H9 (cell line): ENCODE results near the gene DMD. TPM values are rescaled to one million over a fixed set of nuclear protein-coding genes. Genes with fewer than 3 reads are reported as not detected.

Experiments used
- DNase-seq: peaks from one replicate; pipeline ENCODE4 v3.0.0-alpha.2; 2017
- H2AFZ ChIP-seq: one replicate; pipeline ENCODE4 v1.6.1; 2013; ENCODE audit warnings: mild to moderate bottlenecking, low read length, control low read depth, moderate library complexity
- H2AK5ac ChIP-seq: 2 replicates; pipeline ENCODE4 v1.6.1; 2013; ENCODE audit warnings: low read length, control low read depth, mixed read lengths; ENCODE audit not compliant: insufficient read length
- H2BK120ac ChIP-seq: one replicate; pipeline ENCODE4 v1.6.1; 2013; ENCODE audit warnings: low read depth, mild to moderate bottlenecking, low read length, control low read depth, inconsistent platforms; ENCODE audit not compliant: poor library complexity, severe bottlenecking
- H2BK12ac ChIP-seq: 2 replicates; pipeline ENCODE4 v1.6.1; 2013; ENCODE audit warnings: low read length, control low read depth, mixed read lengths, low read depth; ENCODE audit not compliant: insufficient read length
- H2BK15ac ChIP-seq: 2 replicates; pipeline ENCODE4 v1.6.1; 2013; ENCODE audit warnings: low read depth, low read length, control low read depth
- H2BK20ac ChIP-seq: one replicate; pipeline ENCODE4 v1.6.1; 2013; ENCODE audit warnings: low read depth, mild to moderate bottlenecking, low read length, control low read depth, inconsistent platforms; ENCODE audit not compliant: poor library complexity, severe bottlenecking
- H2BK5ac ChIP-seq: 2 replicates; pipeline ENCODE4 v1.6.1; 2013; ENCODE audit warnings: low read length, control low read depth, mixed read lengths; ENCODE audit not compliant: insufficient read length
- H3K14ac ChIP-seq: 2 replicates; pipeline ENCODE4 v1.6.1; 2013; ENCODE audit warnings: low read length, control low read depth; ENCODE audit not compliant: insufficient read depth
- H3K18ac ChIP-seq: 2 replicates; pipeline ENCODE4 v1.6.1; 2013; ENCODE audit warnings: low read depth, mild to moderate bottlenecking, mixed read lengths, low read length, control low read depth; ENCODE audit not compliant: insufficient read length
- H3K23ac ChIP-seq: 2 replicates; pipeline ENCODE4 v1.6.1; 2013; ENCODE audit warnings: low read length, control low read depth, mixed read lengths, low read depth; ENCODE audit not compliant: insufficient read length
- H3K23me2 ChIP-seq: 2 replicates; pipeline ENCODE4 v1.6.1; 2013; ENCODE audit warnings: low read depth, mild to moderate bottlenecking, mixed read lengths, low read length, control low read depth; ENCODE audit not compliant: insufficient read length, poor library complexity, severe bottlenecking
- H3K27ac ChIP-seq: 2 replicates; pipeline ENCODE4 v1.5.1; 2013; ENCODE audit warnings: low read length, control low read depth, mixed read lengths, low read depth; ENCODE audit not compliant: insufficient read length
- H3K27me3 ChIP-seq: 2 replicates; pipeline ENCODE4 v1.6.1; 2013; ENCODE audit warnings: low read length, control low read depth, inconsistent platforms; ENCODE audit not compliant: insufficient read depth
- H3K4ac ChIP-seq: 2 replicates; pipeline ENCODE4 v1.6.1; 2013; ENCODE audit warnings: low read depth, mild to moderate bottlenecking, control low read depth, inconsistent platforms, low read length, moderate library complexity
- H3K4me1 ChIP-seq: 2 replicates; pipeline ENCODE4 v1.6.1; 2013; ENCODE audit warnings: low read length, control low read depth, inconsistent platforms; ENCODE audit not compliant: insufficient read depth
- H3K4me2 ChIP-seq: 2 replicates; pipeline ENCODE4 v1.6.1; 2013; ENCODE audit warnings: low read length, control low read depth, mixed read lengths; ENCODE audit not compliant: insufficient read length, insufficient read depth
- H3K56ac ChIP-seq: 2 replicates; pipeline ENCODE4 v1.6.1; 2013; ENCODE audit warnings: low read depth, mild to moderate bottlenecking, mixed read lengths, low read length, control low read depth; ENCODE audit not compliant: insufficient read length
- H3K79me1 ChIP-seq: 2 replicates; pipeline ENCODE4 v1.6.1; 2013; ENCODE audit warnings: low read depth, mild to moderate bottlenecking, moderate library complexity, low read length, control low read depth, inconsistent platforms; ENCODE audit not compliant: insufficient read depth, poor library complexity, severe bottlenecking
- H3K79me2 ChIP-seq: 2 replicates; pipeline ENCODE4 v1.6.1; 2013; ENCODE audit warnings: low read length, control low read depth, inconsistent platforms; ENCODE audit not compliant: insufficient read depth
- H3K9ac ChIP-seq: 2 replicates; pipeline ENCODE4 v1.6.1; 2013; ENCODE audit warnings: low read length, control low read depth, mixed read lengths; ENCODE audit not compliant: insufficient read length; ENCODE audit errors: extremely low read depth
- H3K9me3 ChIP-seq: one replicate; pipeline ENCODE4 v1.6.1; 2013; ENCODE audit warnings: low read depth, low read length, inconsistent platforms; ENCODE audit not compliant: control insufficient read depth
- H3T11ph ChIP-seq: one replicate; pipeline ENCODE4 v1.6.1; 2013; ENCODE audit warnings: mild to moderate bottlenecking, low read length, control low read depth, inconsistent platforms
- H4K20me1 ChIP-seq: one replicate; pipeline ENCODE4 v1.6.1; 2013; ENCODE audit not compliant: control insufficient read depth, insufficient read length, insufficient read depth
- H4K5ac ChIP-seq: 2 replicates; pipeline ENCODE4 v1.6.1; 2013; ENCODE audit warnings: low read depth, mild to moderate bottlenecking, mixed read lengths, low read length, control low read depth; ENCODE audit not compliant: insufficient read length
- H4K8ac ChIP-seq: replicated peaks from 2 replicates; pipeline ENCODE4 v1.6.1; 2013; ENCODE audit warnings: low read length, control low read depth, mixed read lengths, low read depth; ENCODE audit not compliant: insufficient read length
- H4K91ac ChIP-seq: 2 replicates; pipeline ENCODE4 v1.6.1; 2013; ENCODE audit warnings: low read depth, mild to moderate bottlenecking, moderate library complexity, mixed read lengths, low read length, control low read depth; ENCODE audit not compliant: insufficient read length
- H3K27ac Mint-ChIP-seq, 3 experiments: 2 replicates in 2 of 3; 3 replicates in 1 of 3; pipeline ENCODE4 v1.8.0; 2020 to 2021; ENCODE audit warnings: mixed read lengths in 3 of 3, mild to moderate bottlenecking in 1 of 3, moderate library complexity in 1 of 3
- H3K27me3 Mint-ChIP-seq: 2 replicates; pipeline ENCODE4 v1.8.0; 2021; ENCODE audit warnings: low read depth, mild to moderate bottlenecking, moderate library complexity, mixed read lengths
- H3K36me3 Mint-ChIP-seq, 3 experiments: 2 replicates in 2 of 3; 3 replicates in 1 of 3; pipeline ENCODE4 v1.8.0; 2020 to 2021; ENCODE audit warnings: low read depth in 3 of 3, mixed read lengths in 3 of 3; ENCODE audit not compliant: insufficient read depth in 1 of 3
- H3K4me1 Mint-ChIP-seq, 2 experiments: 2 replicates each; pipeline ENCODE4 v1.8.0; 2020; ENCODE audit warnings: mixed read lengths in 2 of 2
- H3K4me3 Mint-ChIP-seq, 2 experiments: 2 replicates in 1 of 2; 3 replicates in 1 of 2; pipeline ENCODE4 v1.8.0; 2020 to 2021; ENCODE audit warnings: mild to moderate bottlenecking in 2 of 2, mixed read lengths in 2 of 2, moderate library complexity in 1 of 2
- H3K9me3 Mint-ChIP-seq, 2 experiments: 2 replicates in 1 of 2; 3 replicates in 1 of 2; pipeline ENCODE4 v1.8.0; 2020; ENCODE audit warnings: mild to moderate bottlenecking in 2 of 2, mixed read lengths in 2 of 2, moderate library complexity in 1 of 2
- CTCF ChIP-seq: fragments of 200-600 bp; sonication (generic); conservative IDR thresholded peaks from 3 replicates; pipeline ENCODE4 v1.8.0; 2021; ENCODE audit warnings: antibody characterized with exemption, mild to moderate bottlenecking
- WGBS: extraction: QIAGEN DNeasy Blood & Tissue Kit; methylation state at CpG from one replicate; pipeline ENCODE4 v1.1.7; 2013; ENCODE audit warnings: missing lambda C conversion rate, low lambda C conversion rate, mixed read lengths; ENCODE audit not compliant: insufficient read length; ENCODE audit errors: extremely low coverage; 5-methylcytosine and 5-hydroxymethylcytosine counted together
- total RNA-seq: library from RNA; stranded (reverse); gene quantifications from 2 replicates; pipeline ENCODE4 v1.2.1, GENCODE V29; 2021

The DMD gene
- total RNA-seq, 1 experiment from 2014 or later = 3.8 TPM

GRCh38 chrX:33132569-33132968 lies 78.8 kb downstream of the DMD start:
- no peaks in the 10 kb centered on the region for H3K27me3 Mint-ChIP-seq
- H3K4me3 Mint-ChIP-seq = no peak overlapping the region

More at GRCh38 chrX:33132569-33132968, 78.8 kb downstream of the DMD start:
- Histone ChIP-seq H3K23me2 (no peaks in the 10 kb centered on the region), H3K79me2 (no peaks in the 10 kb centered on the region), H4K8ac (no peak overlapping the region), H2BK15ac (no peak overlapping the region), H3K23ac (no peak overlapping the region), H2BK120ac (no peak overlapping the region), H3T11ph (no peak overlapping the region), H4K5ac (no peak overlapping the region), H3K18ac (no peak overlapping the region), H2BK5ac (no peak overlapping the region), H4K20me1 (no peaks in the 10 kb centered on the region), H2AK5ac (no peak overlapping the region), H3K4me1 (no peaks in the 10 kb centered on the region), H4K91ac (no peak overlapping the region), H3K27me3 (no peaks in the 10 kb centered on the region), H3K27ac (no peak overlapping the region), H3K4ac (no peak overlapping the region), H3K56ac (no peak overlapping the region), H2AFZ (no peak overlapping the region), H3K9ac (no peak overlapping the region), H3K4me2 (no peak overlapping the region), H3K9me3 (no peaks in the 10 kb centered on the region), H2BK12ac (no peak overlapping the region), H3K14ac (no peak overlapping the region), H2BK20ac (no peak overlapping the region), H3K79me1 (no peaks in the 10 kb centered on the region)
- Mint-ChIP-seq H3K4me1 (peaks cover 16% of the 10 kb centered on the region in 2 experiments), H3K27ac (no peak overlapping the region), H3K36me3 (no peaks in the 10 kb centered on the region), H3K9me3 (peaks cover 0 to 6% of the 10 kb centered on the region in 2 experiments; a peak in 2 of 5 replicates)
- no peak for DNase-seq
- no peak for TF ChIP-seq CTCF
- WGBS = no CpG with 5 or more reads among the region's 3 CpGs
